Fibroblast of mammary gland (primary cell): ENCODE results near the gene SIX2.

Experiments
- DNase-seq: peaks from one replicate; pipeline ENCODE4 v3.0.0-alpha.2; 2010; ENCODE audit warnings: low read depth
- H3K4me3 ChIP-seq: 2 replicates; pipeline ENCODE4 v1.5.1; 2011; ENCODE audit warnings: low read depth, mild to moderate bottlenecking, low read length, moderate library complexity; ENCODE audit not compliant: control insufficient read depth
- CTCF ChIP-seq: conservative IDR thresholded peaks from 2 replicates; pipeline ENCODE4 v1.5.1; 2011; ENCODE audit warnings: low read depth, low read length, inconsistent platforms; ENCODE audit not compliant: control insufficient read depth, insufficient read depth

Gene SIX2

GRCh38 chr2:44997963-44998362 is 11.3 kb downstream of the SIX2 start:
- H3K4me3 ChIP-seq: no peak overlapping the region
- peak; percentile 42 for DNase-seq

GRCh38 chr2:44996356-44996755 is 12.9 kb downstream of the SIX2 start:
- no peak for TF ChIP-seq CTCF
- DNase-seq: no peak
- no peak overlapping the region for H3K4me3 ChIP-seq

More at GRCh38 chr2:44997963-44998362, 11.3 kb downstream of the SIX2 start:
- no peak for TF ChIP-seq CTCF

GRCh38 chr2:44994377-44994776 is 14.9 kb downstream of the SIX2 start:
- TF ChIP-seq CTCF: no peak
- no peak for DNase-seq
- H3K4me3 ChIP-seq: no peak overlapping the region

- no peak overlapping the region for H3K4me3 ChIP-seq
- TF ChIP-seq CTCF: no peak
- DNase-seq: no peak
These were observed 20.1 kb downstream of the SIX2 start for GRCh38 chr2:44989176-44989575.

GRCh38 chr2:44983836-44984604 is 25.2 kb downstream of the SIX2 start:
- no peak for TF ChIP-seq CTCF
- DNase-seq: no peak
- H3K4me3 ChIP-seq: no peak overlapping the region

GRCh38 chr2:44981714-44982108 is 27.5 kb downstream of the SIX2 start:
- no peak overlapping the region for H3K4me3 ChIP-seq
- DNase-seq: peak; percentile 80
- peak; percentile 84 for TF ChIP-seq CTCF
